ENCODE data around the gene FKBP11.
A peak's percentile ranks its signal among the peaks of the same experiment; 100 is the strongest.
"Not testable (repeated sequence)": the region's sequence is repeated elsewhere in the genome, so short reads cannot be mapped to it uniquely, and the experiment has no call there.

Gene FKBP11

GRCh38 chr12:48954841-48955501 is 29.7 kb upstream of the FKBP11 start:
- DNase-seq: no peak

DNA sequence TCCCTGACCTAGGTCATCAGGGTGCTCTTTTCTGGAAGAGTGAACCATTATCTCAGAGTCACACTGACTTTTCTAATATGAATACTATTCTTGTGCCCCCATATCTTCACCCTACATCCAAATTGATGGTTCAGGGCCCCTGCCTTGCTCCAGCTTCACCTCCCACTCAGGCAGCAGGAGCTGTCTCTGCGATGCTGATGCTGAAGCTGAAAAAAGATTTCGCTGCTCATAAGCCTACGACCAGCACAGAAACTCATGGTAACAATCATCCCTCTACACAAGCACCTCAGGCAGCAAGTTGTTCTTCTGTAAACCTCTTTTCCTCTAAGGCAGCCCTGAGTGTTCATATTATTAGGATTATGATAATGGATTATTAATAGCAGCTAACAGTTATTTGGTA is 28.8 kb upstream of the FKBP11 start:
- DNase-seq: no peak

DNA sequence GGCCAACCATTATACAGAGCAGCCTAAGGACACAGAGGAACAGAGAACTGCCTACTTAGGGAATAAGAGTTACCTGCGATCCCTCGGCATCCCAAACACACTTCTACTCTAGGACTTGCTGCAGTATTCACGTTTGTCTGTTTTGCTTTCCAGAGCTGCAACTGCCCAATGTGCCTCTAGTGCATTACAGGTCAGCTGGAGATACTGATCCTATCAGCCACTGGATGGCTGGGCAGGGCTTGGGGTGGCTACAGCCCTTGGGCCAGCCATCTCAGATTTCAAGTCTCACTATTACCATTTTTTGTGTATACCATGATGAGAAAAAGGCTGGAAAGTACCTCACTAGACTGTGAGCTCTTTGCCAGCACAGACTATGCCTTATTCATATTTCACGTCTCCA is 27.4 kb upstream of the FKBP11 start:
- DNase-seq: no peak

GRCh38 chr12:48947727-48948126 is 22.4 kb upstream of the FKBP11 start:
- no peak for DNase-seq

GRCh38 chr12:48946943-48947342 is 21.7 kb upstream of the FKBP11 start:
- no peak for DNase-seq

- no peak for DNase-seq
Measured at GRCh38 chr12:48946205-48946604, 20.9 kb upstream of the FKBP11 start.

DNA sequence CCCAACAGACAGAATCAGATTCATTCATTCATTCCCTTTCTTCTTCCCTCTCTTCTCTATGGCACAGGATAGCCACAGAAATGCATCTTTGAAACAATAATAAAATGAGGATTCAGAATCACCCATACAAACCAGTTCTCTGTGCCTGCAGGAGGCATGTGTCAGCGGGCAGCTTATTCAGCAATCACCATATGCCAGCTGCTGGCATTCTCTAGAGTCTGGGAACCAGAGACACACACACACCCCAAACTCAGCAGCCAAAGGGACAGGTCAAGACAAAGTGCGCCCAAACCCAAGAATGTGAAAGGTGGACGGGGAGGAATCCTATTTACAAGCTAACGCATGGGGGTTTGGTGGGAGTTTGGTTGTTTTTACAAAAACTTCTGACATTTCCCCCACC is 17.9 kb upstream of the FKBP11 start:
- DNase-seq: no peak

GRCh38 chr12:48940181-48940580 is 14.9 kb upstream of the FKBP11 start:
- no peak for DNase-seq

DNA sequence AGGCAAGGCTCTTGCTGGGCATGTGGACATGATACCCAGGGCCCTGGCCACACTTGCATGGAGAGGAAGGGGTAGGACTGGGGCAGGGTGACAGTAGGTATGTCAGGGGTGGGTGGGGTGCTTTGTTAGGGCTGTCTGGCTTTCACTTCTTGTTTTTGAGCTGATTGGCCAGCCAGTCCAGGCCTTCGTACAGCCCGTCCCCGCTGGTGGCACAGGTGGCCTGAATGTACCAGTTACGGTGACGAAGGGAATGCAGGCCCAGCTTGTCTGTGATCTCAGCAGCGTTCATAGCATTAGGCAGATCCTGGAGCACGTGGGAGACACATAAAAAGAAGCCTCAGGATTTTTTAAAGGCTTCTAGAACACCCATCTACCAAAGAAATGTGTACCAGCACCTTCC is 13.5 kb upstream of the FKBP11 start:
- no peak for DNase-seq

DNA sequence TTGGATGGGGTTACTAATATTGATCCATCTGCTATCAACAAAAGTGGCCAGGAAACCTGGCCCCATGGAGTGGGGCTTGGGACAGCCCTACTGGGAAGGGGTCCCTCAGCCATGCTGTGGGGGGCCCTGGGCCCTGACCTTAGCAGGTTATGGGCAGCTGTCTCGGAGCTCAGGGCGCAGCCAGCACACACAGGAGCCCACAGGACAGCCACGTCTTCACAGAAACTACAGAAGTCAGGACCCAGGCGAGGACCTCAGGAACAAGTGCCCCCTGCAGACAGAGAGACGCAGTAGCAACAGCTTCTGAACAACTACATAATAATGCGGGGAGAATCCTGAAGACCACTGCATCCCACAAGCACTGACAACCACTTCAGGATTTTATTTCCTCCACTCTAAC is 11.9 kb upstream of the FKBP11 start:
- no peak for DNase-seq

GRCh38 chr12:48936379-48936979 is 11.2 kb upstream of the FKBP11 start:
- peak; percentile 89 for DNase-seq

DNA sequence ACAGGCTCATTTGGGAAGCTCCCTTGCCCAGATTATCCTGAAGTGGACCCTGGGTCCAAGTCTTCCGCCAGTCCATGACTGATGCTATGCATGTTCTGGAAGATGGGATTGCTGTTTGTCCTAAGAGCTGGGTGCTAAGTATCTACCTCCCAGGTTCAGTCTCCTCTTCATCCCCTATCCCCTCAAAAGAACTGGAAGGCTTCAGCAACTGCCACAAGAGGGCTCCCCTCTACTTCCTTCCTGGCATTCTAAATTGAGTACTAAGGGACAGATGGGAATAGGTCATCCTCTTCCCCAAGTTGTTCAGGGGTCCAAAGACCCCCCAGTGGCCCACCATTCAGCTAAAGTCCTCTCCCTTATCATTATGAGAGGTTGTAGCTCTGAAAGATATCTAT is 9.0 kb upstream of the FKBP11 start:
- no peak for DNase-seq

DNA sequence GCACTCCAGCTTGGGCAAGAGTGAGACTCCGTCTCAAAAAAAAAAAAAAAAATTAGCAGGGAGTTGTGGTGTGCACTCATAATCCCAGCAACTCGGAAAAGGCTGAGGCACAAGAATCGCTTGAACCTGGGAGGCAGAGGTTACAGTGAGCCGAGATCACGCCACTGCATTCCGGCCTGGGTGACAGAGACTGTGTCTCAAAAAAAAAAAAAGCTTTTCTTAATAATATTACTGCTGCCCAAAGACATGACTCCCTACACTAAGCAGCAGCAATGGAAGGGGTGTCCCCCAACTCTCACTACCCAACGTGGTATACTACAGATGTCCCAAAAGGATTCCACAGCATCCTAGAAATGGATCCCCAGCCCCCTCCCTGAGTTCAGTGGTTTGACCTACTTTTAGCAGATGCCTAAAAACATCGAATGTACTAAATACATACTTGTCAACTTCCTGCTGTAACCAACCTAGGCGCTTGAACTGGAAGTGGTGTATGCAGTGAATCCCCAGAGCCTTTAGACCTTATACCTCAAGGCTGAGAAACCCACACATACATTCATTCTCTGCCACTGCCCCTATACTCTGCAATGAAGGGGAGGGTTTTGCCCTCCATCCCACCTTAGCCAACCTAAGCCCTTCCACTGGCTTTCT is 8.5 kb upstream of the FKBP11 start:
- no peak for DNase-seq

GRCh38 chr12:48932878-48933277 is 7.6 kb upstream of the FKBP11 start:
- DNase-seq: no peak

DNA sequence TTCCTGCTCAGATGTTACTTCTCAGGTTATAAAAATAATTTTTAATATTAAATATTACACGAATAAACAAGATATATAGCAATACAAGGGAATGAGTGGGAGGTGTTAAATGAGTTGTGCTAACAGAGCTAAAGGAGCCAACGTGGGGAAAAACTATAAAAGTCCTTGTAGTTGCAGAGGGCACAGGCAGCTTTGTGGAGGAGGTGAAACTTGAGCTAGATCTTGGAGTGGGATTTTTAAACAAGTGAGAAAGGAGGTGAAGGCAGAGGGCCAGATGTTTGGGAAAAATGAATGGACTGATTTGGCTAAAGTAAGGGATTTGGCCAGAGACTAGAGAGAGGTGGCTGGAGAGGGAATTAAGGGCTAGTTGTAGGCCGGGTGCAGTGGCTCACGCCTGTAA is 5.2 kb upstream of the FKBP11 start:
- DNase-seq: no peak

- no peak for DNase-seq
Measured at GRCh38 chr12:48929551-48929950, 4.3 kb upstream of the FKBP11 start.

GRCh38 chr12:48927261-48927660 is 2.0 kb upstream of the FKBP11 start:
- no peak for DNase-seq

DNA sequence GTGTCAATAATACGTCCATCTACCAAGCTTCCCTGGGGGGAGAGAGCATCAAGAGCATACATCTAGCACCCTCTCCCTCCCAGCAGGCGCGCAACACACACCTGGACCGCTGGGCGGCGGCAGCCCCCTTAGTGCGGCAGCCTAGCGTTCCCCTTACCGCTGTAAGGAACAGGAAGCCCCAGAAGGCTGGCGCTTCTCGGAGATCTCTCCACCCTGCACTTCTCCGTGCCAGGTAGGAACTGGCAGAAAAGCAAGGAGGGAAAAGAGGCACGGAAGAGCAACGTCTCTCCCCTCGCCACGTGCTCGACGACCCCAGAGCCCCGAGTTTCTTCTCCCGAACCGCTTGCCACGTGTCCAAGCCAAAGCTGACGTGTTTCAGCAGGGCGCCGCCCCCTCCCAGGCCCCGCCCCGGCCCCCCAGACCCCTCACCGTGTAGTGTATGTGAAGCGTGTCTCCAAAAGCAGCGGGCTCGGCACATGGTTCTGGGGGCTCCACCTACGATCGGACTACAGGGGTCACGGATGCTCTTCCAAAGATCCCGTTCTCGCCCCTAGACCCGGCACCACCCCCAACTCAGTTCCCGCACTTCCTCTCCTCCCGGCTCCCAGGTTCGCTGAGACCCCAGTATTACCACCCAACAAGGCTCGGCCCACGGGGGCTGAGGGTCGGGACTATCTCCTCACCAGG is 532 bp downstream of the FKBP11 start:
- DNase-seq: peak; percentile 78

GRCh38 chr12:48923117-48923516 is 2.2 kb downstream of the FKBP11 start:
- DNase-seq: no peak

DNA sequence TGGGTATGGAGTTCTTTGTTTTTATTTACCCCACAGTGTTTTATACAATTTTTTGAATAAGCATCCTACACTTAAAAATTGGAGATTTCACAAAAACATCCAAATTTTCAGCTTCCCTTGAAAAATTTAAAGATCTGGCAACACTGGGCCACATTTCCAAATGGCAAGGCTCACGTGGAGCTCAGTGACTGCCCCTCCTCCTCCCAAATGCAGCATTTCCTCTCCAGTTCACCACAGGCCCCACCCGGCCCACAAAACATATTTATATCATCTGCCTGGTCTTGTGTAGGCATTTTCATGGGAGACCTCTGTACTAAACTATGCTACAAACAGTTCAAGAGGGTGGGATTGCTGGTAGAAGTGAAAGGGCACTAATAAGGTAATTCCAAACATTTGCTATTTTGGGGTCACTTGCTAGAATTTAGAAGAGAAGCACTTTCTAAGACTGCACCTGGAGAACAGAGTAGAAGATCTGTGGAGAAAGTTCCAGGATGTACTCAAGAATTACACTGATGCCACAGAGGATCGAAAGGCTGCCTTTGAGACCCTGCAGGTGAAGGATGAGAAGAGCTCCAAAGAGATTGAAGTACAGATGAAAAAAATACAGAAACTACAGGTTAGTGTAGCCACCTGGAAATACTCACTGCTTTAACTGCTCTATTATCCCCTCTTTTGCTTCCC is 7.3 kb downstream of the FKBP11 start:
- DNase-seq: peak; percentile 29

GRCh38 chr12:48910196-48910595 is 15.1 kb downstream of the FKBP11 start:
- DNase-seq: no peak

DNA sequence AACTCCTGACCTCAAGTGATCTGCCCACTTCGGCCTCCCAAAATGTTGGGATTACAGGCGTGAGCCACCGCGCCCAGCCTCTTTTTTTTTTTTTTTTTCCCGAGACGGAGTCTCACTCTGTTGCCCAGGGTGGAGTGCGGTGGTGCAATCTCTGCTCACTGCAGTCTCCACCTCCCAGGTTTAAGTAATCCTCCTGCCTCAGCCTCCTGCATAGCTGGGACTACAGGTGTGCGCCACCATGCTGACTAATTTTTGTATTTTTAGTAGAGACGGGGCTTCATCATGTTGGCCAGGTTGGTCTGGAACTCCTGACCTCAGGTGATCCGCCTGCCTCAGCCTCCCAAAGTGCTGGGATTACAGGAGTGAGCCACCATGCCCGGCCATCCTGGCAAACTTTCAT is 15.6 kb downstream of the FKBP11 start:
- not testable (repeated sequence) for DNase-seq

GRCh38 chr12:48907245-48907644 is 18.0 kb downstream of the FKBP11 start:
- no peak for DNase-seq
